Measurements from ENCODE around the gene NPIPB6.

The NPIPB6 gene

GRCh38 chr16:28326881-28327610 is 36.3 kb downstream of the NPIPB6 start:
- peak; percentile 36 for TF ChIP-seq CTCF (IDR thresholded peaks at IDR 0.05)
- no peak for DNase-seq (ENCODE audit: low spot score)
- no peak overlapping the region for H3K4me3 ChIP-seq
- H3K27ac ChIP-seq: no peak overlapping the region

DNA sequence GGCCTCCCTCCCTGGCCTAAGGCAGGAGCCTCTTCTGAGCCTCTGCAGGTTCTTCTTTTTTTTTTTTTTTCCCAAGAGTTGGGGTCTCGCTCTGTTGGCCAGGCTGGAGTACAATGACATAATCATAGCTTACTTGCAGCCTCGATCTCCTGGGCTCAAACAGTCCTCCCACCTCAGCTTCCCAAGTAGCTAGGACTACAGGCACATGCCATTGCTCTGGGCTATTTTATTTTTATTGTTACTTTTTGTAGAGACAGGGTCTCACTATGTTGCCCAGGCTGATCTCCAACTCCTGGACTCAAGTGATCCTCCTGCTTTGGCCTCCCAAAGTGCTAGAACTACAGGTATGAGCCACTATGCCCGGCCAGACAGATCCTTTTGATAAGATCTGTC is 38.4 kb downstream of the NPIPB6 start:
- no peak overlapping the region for H3K27ac ChIP-seq
- no peak for TF ChIP-seq CTCF (IDR thresholded peaks at IDR 0.05)
- H3K4me3 ChIP-seq: no peak overlapping the region
- no peak for DNase-seq (ENCODE audit: low spot score)

DNA sequence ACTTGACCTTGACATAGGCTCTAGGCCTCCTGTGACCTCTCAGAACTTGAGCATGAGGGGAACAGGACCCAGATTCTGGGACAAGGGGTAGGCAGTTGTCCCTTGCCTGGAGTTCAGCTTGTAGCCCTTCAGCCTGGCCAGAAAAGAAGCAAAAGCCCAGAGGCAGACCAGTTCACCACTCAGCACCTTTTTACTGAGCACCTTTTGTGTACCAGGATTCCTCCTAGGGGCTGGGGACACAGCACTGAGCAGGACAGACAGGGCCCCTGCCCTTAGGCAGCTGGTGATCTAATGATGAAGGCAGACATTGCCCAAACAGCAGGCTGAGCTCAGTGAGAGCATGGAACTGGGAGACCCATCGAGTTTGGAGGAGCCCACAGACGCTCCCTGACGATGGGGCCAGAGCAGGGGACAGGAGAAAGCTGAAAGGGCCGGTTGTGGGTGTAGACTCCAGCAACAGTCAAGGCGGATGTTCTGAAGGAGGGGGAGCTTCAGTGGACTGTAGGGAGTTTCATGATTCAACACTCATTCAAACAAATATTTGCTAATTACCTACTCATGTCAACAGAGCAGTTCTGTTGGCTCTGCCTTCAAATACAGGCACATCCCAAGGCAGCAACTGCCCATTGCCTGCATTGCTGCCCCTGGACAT is 38.9 kb downstream of the NPIPB6 start:
- DNase-seq (ENCODE audit: low spot score): no peak
- Histone ChIP-seq H3K27ac (no peak overlapping the region), H3K4me3 (no peak overlapping the region)
- no peak for TF ChIP-seq CTCF (IDR thresholded peaks at IDR 0.05)

- peak; percentile 33 for TF ChIP-seq CTCF (IDR thresholded peaks at IDR 0.05)
- no peak overlapping the region for H3K4me3 ChIP-seq
- H3K27ac ChIP-seq: no peak overlapping the region
- DNase-seq (ENCODE audit: low spot score): no peak
Measured at GRCh38 chr16:28321700-28322411, 41.5 kb downstream of the NPIPB6 start.

DNA sequence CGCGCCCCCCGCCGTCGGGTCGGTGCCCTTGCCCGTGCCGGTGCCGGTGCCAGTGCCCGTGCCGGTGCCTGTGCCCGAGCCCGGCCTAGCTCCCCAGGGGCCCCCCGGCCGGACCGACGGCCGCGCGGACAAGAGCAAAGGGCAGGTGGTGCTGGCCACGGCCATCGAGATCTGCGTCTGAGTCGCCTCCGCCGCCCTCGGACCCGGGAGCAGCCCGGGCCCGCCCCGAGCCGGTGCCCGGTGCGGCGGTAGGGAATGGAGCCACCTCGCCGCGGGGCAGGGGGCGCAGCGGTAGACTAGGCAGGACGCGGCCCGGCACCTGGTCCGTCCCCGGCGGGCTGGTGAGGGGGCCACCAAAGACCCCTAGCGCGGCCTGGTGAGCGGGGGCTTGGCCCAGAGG is 42.6 kb downstream of the NPIPB6 start:
- Histone ChIP-seq H3K27ac (no peak overlapping the region), H3K4me3 (no peak overlapping the region)
- TF ChIP-seq CTCF (IDR thresholded peaks at IDR 0.05): no peak
- DNase-seq (ENCODE audit: low spot score): no peak

- no peak overlapping the region for H3K4me3 ChIP-seq
- DNase-seq (ENCODE audit: low spot score): no peak
- TF ChIP-seq CTCF (IDR thresholded peaks at IDR 0.05): no peak
- H3K27ac ChIP-seq: no peak overlapping the region
Measured at GRCh38 chr16:28320023-28320561, 43.2 kb downstream of the NPIPB6 start.

Measured in coronary artery (tissue), 2 donors.